Heart left ventricle (tissue), 16 donors: ENCODE data around the gene MICB. TPM values are rescaled to one million over a fixed set of nuclear protein-coding genes. Genes with fewer than 3 reads are reported as not detected.

Experiments used
- ATAC-seq, 4 donors: fragments of 200-7000 bp; cut with Tn5 transposase; one replicate each; pipeline ENCODE4 v1.9.1; 2020 to 2022; ENCODE audit warnings: moderate library complexity in 4 of 4, mild to moderate bottlenecking in 3 of 4, moderate number of reproducible peaks in 1 of 4
- DNase-seq, 5 donors: peaks; one replicate each; pipeline ENCODE4 v3.0.0-alpha.2; 2020
- H3K27ac ChIP-seq, 12 donors: fragments of 200-600 bp; sonication (generic) in 4 of 12; one replicate each; pipeline versions ENCODE4 v1.5.0 to v1.8.0; 2016 to 2022; ENCODE audit warnings: mild to moderate bottlenecking in 2 of 12
- H3K27me3 ChIP-seq, 9 donors: fragments of 200-600 bp; sonication (generic) in 2 of 9; one replicate each; pipeline versions ENCODE4 v1.5.1 to v1.8.0; 2016 to 2022; ENCODE audit warnings: mild to moderate bottlenecking in 3 of 9
- H3K36me3 ChIP-seq, 9 donors: fragments of 200-600 bp; sonication (generic) in 2 of 9; one replicate each; pipeline versions ENCODE4 v1.5.0 to v1.8.0; 2018 to 2022; ENCODE audit warnings: mild to moderate bottlenecking in 2 of 9
- H3K4me1 ChIP-seq, 12 donors: fragments of 200-600 bp; sonication (generic) in 4 of 12; one replicate each; pipeline versions ENCODE4 v1.5.0 to v1.8.0; 2016 to 2022; ENCODE audit warnings: mild to moderate bottlenecking in 3 of 12
- H3K4me3 ChIP-seq, 12 donors: fragments of 200-600 bp; sonication (generic) in 4 of 12; one replicate each; pipeline versions ENCODE4 v1.5.0 to v1.8.0; 2017 to 2022; ENCODE audit warnings: mild to moderate bottlenecking in 9 of 12, moderate library complexity in 4 of 12
- H3K9me3 ChIP-seq, 12 donors: fragments of 200-600 bp; sonication (generic) in 4 of 12; one replicate each; pipeline versions ENCODE4 v1.5.0 to v1.8.0; 2016 to 2022; ENCODE audit warnings: mild to moderate bottlenecking in 1 of 12
- POLR2A ChIP-seq, 2 donors: fragments of 450-650 bp; IDR thresholded peaks; one replicate each; pipeline ENCODE4 v1.6.1; 2017; ENCODE audit warnings: antibody characterized with exemption in 2 of 2, mild to moderate bottlenecking in 2 of 2, moderate library complexity in 2 of 2
- WGBS, 4 donors: extraction: QIAGEN DNeasy Blood & Tissue Kit in 2 of 4; methylation state at CpG; one replicate each; pipeline versions ENCODE4 v1.1.5 to v1.1.7; 2013 to 2018; 5-methylcytosine and 5-hydroxymethylcytosine counted together
- intact Hi-C, 10 donors: fragments of 100-400 bp; cut with DNase I; formaldehyde crosslinking; loops; one replicate each; pipeline versions ENCODE4 v1.11.1 to v1.14.2; 2022
- polyA plus RNA-seq, 2 donors: library from polyadenylated mRNA; stranded (reverse); fragments of 200-250 nt; gene quantifications; one replicate each; pipeline ENCODE4 v1.2.3, GENCODE V29; 2013
- total RNA-seq, 9 donors: library from RNA; depleted of rRNA in 2 of 9; stranded (reverse); fragments of >200 nt in 2 of 9; fragmentation: NEBNext Ultra II Directional in 3 of 9; extraction: Animal tissue kit (Norgen Biotek cat#: 25700) in 3 of 9; gene quantifications; one replicate each; pipeline versions ENCODE4 v1.1.0 to v1.2.4, GENCODE V29; 2016 to 2023
- TF ChIP-seq, protein P1 (sequence below), 12 donors: fragments of 200-600 bp; sonication (generic) in 4 of 12; IDR thresholded peaks; one replicate each; pipeline versions ENCODE4 v1.5.0 to v1.8.0; 2018 to 2022; ENCODE audit warnings: antibody characterized with exemption in 12 of 12, mild to moderate bottlenecking in 5 of 12
- donor health status: ischemic (EF 13 %, LVEDD 7.1; RV severe dilation, severe dysfunction).
- donor health status: healthy with polysubstance abuse.
- donor health status: DM: no; HTN: yes; CAD: no.
- donor health status: DM: no; HTN: no; CAD: no.
- donor health status: ischemic (EF 25% LVEDD 6.9; RV normal size, moderate dysfunction).
- donor health status: ischemic (EF 25% LVEDD 5.7; RV mildly dilated, moderate dysfunction).
- donor health status: healthy.
- donor health status: DM: yes; HTN: yes; CAD: no.
- donor health status: ischemic (EF 35%, LVEDD 5.7; RV mildly dilated, moderate dysfunction).
- donor health status: nonischemic (EF 11% LVEDD 7.7; RV severe dilation, severe dysfunction).
- donor health status: DM: yes; HTN: yes; CAD: no.
- donor health status: PGD.
- donor health status: ischemic (EF 29% LVEDD 5.4; RV normal size, mild dysfunction).
- donor health status: nonischemic (EF 23%, LVEDD 6.1; RV moderate dilation, normal function).

MICB gene
- total and polyA plus RNA-seq, 11 donors, result 0.84 to 8.8 (median 1.4) TPM

DNA sequence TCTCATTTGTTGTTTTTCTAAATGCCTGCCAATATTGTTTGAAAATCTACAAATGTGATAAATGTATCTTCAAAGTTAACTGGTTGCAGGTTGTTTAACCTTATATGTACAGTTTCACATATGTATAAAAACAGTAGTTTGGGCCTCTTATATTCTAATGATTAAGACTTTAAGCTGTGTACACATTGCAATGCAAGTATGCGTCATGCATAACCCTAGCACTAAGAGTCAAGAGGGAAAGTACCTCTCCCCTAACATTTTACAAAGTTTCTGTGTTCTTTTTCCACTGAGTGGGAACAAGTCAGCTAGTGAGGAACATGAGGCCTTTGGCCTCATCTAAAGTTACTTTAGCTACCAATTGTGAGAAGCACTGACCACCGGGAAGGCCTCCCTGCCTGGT, 25.7 kb upstream of the MICB start:
- WGBS, 4 donors, result 46 to 95% (median 82%) methylated on average over 2 of the region's 2 CpGs
- intact Hi-C loops, result no loop called here
- no peaks in the 10 kb centered on the region for H3K27me3 ChIP-seq
- H3K4me1 ChIP-seq, result peaks cover 0 to 41% (median 4%) of the 10 kb centered on the region in 12 donors
- peaks cover 0 to 13% (median 0%) of the 10 kb centered on the region in 9 donors for H3K36me3 ChIP-seq
- no peak overlapping the region for H3K27ac ChIP-seq
- H3K9me3 ChIP-seq, result no peaks in the 10 kb centered on the region
- ATAC-seq, result no peak
- TF ChIP-seq, protein P1, sequence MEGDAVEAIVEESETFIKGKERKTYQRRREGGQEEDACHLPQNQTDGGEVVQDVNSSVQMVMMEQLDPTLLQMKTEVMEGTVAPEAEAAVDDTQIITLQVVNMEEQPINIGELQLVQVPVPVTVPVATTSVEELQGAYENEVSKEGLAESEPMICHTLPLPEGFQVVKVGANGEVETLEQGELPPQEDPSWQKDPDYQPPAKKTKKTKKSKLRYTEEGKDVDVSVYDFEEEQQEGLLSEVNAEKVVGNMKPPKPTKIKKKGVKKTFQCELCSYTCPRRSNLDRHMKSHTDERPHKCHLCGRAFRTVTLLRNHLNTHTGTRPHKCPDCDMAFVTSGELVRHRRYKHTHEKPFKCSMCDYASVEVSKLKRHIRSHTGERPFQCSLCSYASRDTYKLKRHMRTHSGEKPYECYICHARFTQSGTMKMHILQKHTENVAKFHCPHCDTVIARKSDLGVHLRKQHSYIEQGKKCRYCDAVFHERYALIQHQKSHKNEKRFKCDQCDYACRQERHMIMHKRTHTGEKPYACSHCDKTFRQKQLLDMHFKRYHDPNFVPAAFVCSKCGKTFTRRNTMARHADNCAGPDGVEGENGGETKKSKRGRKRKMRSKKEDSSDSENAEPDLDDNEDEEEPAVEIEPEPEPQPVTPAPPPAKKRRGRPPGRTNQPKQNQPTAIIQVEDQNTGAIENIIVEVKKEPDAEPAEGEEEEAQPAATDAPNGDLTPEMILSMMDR (IDR thresholded peaks at IDR 0.05), result no peak
- no peak for TF ChIP-seq POLR2A (IDR thresholded peaks at IDR 0.05)
- no peak overlapping the region for H3K4me3 ChIP-seq
- no peak for DNase-seq

DNA sequence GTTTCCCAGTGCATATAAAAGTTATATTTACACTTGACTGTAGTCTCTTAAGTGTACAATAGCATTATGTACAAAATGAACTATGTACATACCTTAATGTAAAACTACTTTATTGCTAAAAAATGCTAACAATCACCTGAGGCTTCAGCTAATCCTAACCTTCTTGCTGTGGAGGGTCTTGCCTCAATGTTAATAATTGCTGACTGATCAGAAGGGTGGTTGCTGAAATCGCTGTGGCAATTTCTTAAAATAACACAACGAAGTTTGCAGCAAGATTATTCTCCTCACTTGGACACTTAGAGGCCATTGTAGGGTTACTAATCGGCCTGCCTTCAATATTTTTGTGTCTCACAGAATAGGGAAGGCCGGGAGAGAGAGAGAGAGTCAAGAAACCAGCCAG, 24.7 kb upstream of the MICB start:
- no peaks in the 10 kb centered on the region for H3K27me3 ChIP-seq
- WGBS, 4 donors, result 64 to 92% (median 87%) methylated on average over 4 of the region's 4 CpGs
- H3K36me3 ChIP-seq, result peaks cover 0 to 8% (median 0%) of the 10 kb centered on the region in 9 donors
- TF ChIP-seq, protein P1 (IDR thresholded peaks at IDR 0.05), result no peak
- TF ChIP-seq POLR2A (IDR thresholded peaks at IDR 0.05), result no peak
- DNase-seq (no peak), ATAC-seq (no peak)
- intact Hi-C loops, result no loop called here
- no peak overlapping the region for H3K27ac ChIP-seq
- no peak overlapping the region for H3K4me3 ChIP-seq
- H3K4me1 ChIP-seq, result peaks cover 0 to 33% (median 1%) of the 10 kb centered on the region in 12 donors
- H3K9me3 ChIP-seq, result no peaks in the 10 kb centered on the region

- no peak for TF ChIP-seq POLR2A (IDR thresholded peaks at IDR 0.05)
- TF ChIP-seq, protein P1 (IDR thresholded peaks at IDR 0.05), result no peak
- H3K27ac ChIP-seq, result no peak overlapping the region
- intact Hi-C loops, result no loop called here
- H3K4me3 ChIP-seq, result no peak overlapping the region
- H3K9me3 ChIP-seq, result no peaks in the 10 kb centered on the region
- no peaks in the 10 kb centered on the region for H3K27me3 ChIP-seq
- H3K4me1 ChIP-seq, result peaks cover 0 to 26% (median 0%) of the 10 kb centered on the region in 12 donors
- H3K36me3 ChIP-seq, result peaks cover 0 to 8% (median 0%) of the 10 kb centered on the region in 9 donors
- 81 to 88% (median 84%) methylated on average over 8 of the region's 8 CpGs for WGBS, 4 donors
- ATAC-seq (peak in 1 of 4 donors; percentile 21), DNase-seq (no peak)
Observed at GRCh38 chr6:31473780-31474761, 23.9 kb upstream of the MICB start.

DNA sequence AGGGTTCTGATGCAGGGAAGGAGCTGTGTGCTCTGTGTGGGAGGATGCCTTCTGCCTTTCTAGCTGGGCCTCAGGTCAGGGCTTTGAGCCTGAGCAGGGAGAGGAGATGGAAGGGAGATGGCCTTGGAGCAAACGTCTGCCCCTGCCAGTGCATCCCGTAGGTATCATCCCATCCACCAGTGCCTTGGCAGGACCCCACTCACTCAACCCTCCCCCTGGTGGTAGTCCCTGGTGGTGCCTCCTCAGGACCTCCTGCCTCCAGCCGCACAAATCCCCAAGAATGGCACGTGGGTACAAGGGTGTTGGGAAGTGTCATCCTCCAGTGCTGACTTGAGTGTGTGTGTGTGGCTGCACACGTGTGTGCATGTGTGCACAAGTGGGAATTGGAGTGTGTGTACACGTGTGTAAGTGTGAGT, 23.1 kb upstream of the MICB start:
- no peak overlapping the region for H3K4me3 ChIP-seq
- H3K27ac ChIP-seq, result no peak overlapping the region
- H3K36me3 ChIP-seq, result peaks cover 0 to 8% (median 0%) of the 10 kb centered on the region in 9 donors
- no peaks in the 10 kb centered on the region for H3K9me3 ChIP-seq
- intact Hi-C loops, result no loop called here
- no peak for TF ChIP-seq POLR2A (IDR thresholded peaks at IDR 0.05)
- TF ChIP-seq, protein P1 (IDR thresholded peaks at IDR 0.05), result peak in 4 of 12 donors; percentile 13 to 24 (median 20)
- WGBS, 4 donors, result 66 to 76% (median 74%) methylated on average over 3 to 6 of the region's 6 CpGs
- ATAC-seq (no peak), DNase-seq (no peak)
- no peaks in the 10 kb centered on the region for H3K27me3 ChIP-seq
- peaks cover 0 to 25% (median 0%) of the 10 kb centered on the region in 12 donors for H3K4me1 ChIP-seq
